Measurements from ENCODE around the gene RUNX1.

GRCh38 chr21:35044128-35044527, 5.0 kb downstream of the RUNX1 start:
- TF ChIP-seq, protein P1, sequence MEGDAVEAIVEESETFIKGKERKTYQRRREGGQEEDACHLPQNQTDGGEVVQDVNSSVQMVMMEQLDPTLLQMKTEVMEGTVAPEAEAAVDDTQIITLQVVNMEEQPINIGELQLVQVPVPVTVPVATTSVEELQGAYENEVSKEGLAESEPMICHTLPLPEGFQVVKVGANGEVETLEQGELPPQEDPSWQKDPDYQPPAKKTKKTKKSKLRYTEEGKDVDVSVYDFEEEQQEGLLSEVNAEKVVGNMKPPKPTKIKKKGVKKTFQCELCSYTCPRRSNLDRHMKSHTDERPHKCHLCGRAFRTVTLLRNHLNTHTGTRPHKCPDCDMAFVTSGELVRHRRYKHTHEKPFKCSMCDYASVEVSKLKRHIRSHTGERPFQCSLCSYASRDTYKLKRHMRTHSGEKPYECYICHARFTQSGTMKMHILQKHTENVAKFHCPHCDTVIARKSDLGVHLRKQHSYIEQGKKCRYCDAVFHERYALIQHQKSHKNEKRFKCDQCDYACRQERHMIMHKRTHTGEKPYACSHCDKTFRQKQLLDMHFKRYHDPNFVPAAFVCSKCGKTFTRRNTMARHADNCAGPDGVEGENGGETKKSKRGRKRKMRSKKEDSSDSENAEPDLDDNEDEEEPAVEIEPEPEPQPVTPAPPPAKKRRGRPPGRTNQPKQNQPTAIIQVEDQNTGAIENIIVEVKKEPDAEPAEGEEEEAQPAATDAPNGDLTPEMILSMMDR (IDR thresholded peaks at IDR 0.05; ENCODE audit: low read depth, low read length), result no peak
- TF ChIP-seq POLR2A (IDR thresholded peaks at IDR 0.05; ENCODE audit: extremely low read depth, insufficient read length) (no peak), MYC (IDR thresholded peaks at IDR 0.05; ENCODE audit: low read depth, low read length) (no peak)
- TF ChIP-seq, protein P2, sequence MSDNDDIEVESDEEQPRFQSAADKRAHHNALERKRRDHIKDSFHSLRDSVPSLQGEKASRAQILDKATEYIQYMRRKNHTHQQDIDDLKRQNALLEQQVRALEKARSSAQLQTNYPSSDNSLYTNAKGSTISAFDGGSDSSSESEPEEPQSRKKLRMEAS (IDR thresholded peaks at IDR 0.05; ENCODE audit: low read depth, low read length), result no peak
